Omental fat pad (tissue), 4 donors: ENCODE results near the gene GP2. TPM values are rescaled to one million over a fixed set of nuclear protein-coding genes. Genes with fewer than 3 reads are reported as not detected.
"Not testable (repeated sequence)": the region's sequence is repeated elsewhere in the genome, so short reads cannot be mapped to it uniquely, and the experiment has no call there.

Experiments used
- ATAC-seq: fragments of 150-250 bp; one replicate; pipeline ENCODE4 v1.9.1; 2016; ENCODE audit warnings: mild to moderate bottlenecking, moderate library complexity; ENCODE audit not compliant: low FRiP score
- DNase-seq: peaks from one replicate; pipeline ENCODE4 v3.0.0-alpha.2; 2019; ENCODE audit warnings: low spot score
- total RNA-seq, 4 donors: library from RNA; depleted of rRNA; stranded (reverse); fragments of >200 nt; gene quantifications; one replicate each; pipeline ENCODE4 v1.1.0, GENCODE V29; 2016
- TF ChIP-seq, protein P1 (sequence below), 3 donors: fragments of 450-650 bp; IDR thresholded peaks; one replicate each; pipeline ENCODE4 v1.5.1; 2016 to 2017; ENCODE audit warnings: antibody characterized with exemption in 3 of 3, mild to moderate bottlenecking in 3 of 3, moderate library complexity in 2 of 3

The GP2 gene
- total RNA-seq, 4 donors from 2014 or later, result 0.31 to 1.4 (median 0.32) TPM; not detected in 1

DNA sequence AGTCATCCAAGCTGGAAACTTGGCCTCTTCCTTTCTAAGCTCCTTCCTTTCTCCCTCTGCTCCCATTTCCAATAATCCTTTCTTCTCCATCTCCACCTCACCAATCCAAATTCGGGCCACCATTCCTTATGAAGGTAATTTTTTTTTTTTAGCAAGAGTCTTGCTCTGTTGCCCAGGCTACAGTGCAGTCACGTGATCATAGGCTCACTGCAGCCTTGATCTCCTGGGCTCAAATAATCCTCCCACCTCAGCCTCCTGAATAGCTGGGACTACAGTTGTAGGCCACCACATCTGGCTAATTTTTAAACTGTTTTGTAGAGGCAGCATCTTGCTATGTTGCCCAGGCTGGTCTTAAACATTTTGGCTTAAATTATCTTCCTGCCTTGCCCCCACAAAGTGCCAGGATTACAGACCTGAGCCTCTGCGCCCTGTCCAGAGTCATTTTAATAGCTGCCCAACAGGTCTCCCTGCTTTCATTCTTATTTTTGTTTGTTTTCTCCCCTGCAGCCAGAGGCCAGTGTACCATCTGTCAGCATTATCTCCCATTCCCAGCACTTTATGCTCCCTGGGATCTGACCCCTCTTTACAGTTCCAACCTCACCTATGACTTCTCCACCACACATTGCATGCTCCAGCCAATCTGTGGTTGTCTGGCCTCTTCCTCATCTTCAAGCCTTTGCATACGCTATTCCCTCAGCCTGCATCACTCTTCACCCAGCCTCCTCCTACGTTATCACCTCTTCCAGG is 2.3 kb upstream of the GP2 start:
- no peak for ATAC-seq
- TF ChIP-seq, protein P1, sequence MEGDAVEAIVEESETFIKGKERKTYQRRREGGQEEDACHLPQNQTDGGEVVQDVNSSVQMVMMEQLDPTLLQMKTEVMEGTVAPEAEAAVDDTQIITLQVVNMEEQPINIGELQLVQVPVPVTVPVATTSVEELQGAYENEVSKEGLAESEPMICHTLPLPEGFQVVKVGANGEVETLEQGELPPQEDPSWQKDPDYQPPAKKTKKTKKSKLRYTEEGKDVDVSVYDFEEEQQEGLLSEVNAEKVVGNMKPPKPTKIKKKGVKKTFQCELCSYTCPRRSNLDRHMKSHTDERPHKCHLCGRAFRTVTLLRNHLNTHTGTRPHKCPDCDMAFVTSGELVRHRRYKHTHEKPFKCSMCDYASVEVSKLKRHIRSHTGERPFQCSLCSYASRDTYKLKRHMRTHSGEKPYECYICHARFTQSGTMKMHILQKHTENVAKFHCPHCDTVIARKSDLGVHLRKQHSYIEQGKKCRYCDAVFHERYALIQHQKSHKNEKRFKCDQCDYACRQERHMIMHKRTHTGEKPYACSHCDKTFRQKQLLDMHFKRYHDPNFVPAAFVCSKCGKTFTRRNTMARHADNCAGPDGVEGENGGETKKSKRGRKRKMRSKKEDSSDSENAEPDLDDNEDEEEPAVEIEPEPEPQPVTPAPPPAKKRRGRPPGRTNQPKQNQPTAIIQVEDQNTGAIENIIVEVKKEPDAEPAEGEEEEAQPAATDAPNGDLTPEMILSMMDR (IDR thresholded peaks at IDR 0.05), result no peak
- no peak for DNase-seq

DNA sequence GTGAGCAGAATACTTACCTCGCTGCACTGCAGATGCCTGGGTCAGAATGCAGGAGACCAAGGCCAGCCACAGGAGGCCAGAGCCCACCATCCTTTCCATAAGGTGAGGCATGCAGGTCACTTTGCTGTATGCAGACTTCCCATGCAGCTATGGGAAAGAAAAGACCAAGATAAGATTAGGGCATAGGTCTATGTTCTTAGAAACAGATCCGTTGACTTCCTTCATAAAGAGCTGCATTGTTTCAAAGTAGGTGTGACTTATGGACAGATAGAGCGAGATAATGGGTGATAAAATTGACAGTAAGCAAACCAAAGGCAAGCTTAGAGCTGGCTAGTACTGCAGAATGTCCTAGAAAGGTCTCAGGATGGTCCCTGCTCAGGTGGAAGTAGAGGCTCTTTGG is 992 bp downstream of the GP2 start:
- ATAC-seq (no peak), DNase-seq (no peak)
- TF ChIP-seq, protein P1 (IDR thresholded peaks at IDR 0.05), result no peak

DNA sequence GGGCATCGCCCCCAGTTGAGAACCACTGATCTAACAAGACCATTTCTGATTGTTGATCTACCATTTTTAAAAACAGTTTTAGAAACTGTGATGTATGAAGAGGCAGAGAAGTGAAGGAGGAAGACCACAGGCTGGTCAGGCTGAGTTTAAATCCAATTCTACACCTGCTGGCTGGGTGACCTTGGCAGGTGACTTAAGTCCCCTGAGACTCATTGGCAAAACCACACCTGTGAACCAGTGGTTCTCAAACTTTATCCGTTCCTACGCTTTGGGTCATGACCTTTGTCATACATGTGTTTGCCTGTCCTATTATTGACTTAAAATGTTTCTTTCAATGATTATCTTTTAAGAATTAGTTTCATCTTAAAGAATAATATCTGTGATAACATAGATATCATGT is 2.3 kb downstream of the GP2 start:
- DNase-seq (no peak), ATAC-seq (no peak)
- TF ChIP-seq, protein P1 (IDR thresholded peaks at IDR 0.05), result no peak

DNA sequence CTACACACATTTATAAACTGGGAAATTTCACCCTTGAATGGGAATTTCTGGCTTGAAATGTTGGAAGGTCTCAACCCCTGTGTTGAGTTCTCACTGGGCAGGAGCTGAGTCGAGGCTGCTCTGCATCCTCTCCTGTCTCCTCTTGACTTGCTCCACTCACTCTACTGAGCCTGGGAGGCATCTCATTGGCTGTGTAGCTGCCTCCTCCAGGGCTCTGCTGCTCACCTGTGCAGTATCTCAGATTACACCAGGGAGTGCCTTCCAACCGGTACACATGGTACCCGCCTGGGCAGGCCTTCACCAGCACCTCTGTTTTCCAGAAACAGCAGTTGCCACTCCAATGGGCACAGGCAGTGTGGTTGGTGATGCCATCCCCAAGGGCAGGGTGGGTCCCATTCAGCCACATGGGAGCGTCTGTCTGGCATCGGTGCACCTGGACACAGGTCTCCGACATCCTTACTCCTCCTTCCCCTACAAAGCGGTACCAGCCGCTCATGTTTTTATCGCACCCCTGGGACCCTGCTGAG is 3.7 kb downstream of the GP2 start:
- DNase-seq, result no peak
- TF ChIP-seq, protein P1 (IDR thresholded peaks at IDR 0.05), result no peak
- no peak for ATAC-seq

DNA sequence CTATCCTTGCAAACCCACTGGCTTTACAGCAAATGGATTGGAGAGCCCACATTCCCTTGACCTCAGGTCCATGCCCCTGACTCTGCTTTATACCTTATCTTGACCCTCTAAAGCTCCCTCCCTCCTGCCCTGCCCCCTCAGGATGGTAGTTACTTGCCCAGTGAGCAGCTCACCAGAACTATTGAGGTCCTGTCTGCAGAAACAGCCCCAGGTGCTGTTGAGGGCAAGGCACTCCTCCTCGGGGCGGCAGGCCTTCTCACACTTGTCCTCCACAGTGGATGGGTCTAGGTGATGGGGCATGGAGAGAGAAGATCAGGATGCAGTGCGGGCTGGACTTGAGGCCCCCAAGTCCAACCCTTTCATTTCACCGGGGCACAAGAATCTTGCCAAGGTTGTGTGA is 4.6 kb downstream of the GP2 start:
- ATAC-seq, result no peak
- TF ChIP-seq, protein P1 (IDR thresholded peaks at IDR 0.05), result no peak
- DNase-seq, result no peak

DNA sequence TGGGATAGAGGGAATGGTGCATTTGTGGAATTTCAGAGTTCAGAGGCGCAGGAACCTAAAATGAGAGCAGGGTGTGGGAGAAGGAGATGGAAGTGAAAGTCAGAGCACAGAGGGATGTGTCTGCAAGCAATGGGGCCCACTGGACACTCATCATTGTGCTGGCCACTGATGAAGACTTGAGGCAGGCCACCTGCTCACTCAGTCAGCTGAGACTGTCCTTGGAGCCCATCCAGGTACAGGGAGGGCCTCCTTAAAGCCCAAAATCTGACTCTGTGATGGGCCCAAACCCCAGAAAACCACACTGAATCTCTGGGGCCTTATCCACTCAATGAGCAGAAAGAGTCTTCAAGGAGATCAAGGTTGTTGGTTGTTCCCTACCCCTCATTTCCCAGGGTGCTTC is 5.6 kb downstream of the GP2 start:
- no peak for DNase-seq
- no peak for ATAC-seq
- TF ChIP-seq, protein P1 (IDR thresholded peaks at IDR 0.05), result no peak

DNA sequence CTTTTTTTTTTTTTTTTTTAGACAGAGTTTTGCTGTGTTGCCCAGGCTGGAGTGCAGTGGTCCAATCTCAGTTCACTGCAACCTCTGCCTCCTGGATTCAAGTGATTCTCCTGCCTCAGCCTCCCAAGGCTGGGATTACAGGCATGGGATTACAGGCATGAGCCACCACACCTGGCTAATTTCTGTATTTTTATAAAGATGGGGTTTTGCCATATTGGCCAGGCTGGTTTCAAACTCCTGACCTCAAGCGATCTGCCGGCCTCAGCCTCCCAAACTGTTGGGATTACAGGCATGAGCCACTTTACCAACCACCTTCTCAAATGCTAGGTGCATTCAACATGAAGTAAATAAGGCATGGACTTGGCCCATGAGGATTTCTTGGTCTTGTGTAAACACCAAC is 6.3 kb downstream of the GP2 start:
- DNase-seq, ATAC-seq: not testable (repeated sequence)
